Stimulated activated CD4-positive, alpha-beta T cell treated with anti-CD3 and anti-CD28 coated beads, Interleukin-15, amount 100 ng/mL, for 1 hour (primary cell): ENCODE measurements around the gene MGLL.

Experiments
- DNase-seq, 2 donors: peaks; one replicate each; pipeline ENCODE4 v3.0.0-alpha.2; 2020; ENCODE audit warnings: low read depth in 1 of 2, low spot score in 1 of 2

MGLL gene

DNA sequence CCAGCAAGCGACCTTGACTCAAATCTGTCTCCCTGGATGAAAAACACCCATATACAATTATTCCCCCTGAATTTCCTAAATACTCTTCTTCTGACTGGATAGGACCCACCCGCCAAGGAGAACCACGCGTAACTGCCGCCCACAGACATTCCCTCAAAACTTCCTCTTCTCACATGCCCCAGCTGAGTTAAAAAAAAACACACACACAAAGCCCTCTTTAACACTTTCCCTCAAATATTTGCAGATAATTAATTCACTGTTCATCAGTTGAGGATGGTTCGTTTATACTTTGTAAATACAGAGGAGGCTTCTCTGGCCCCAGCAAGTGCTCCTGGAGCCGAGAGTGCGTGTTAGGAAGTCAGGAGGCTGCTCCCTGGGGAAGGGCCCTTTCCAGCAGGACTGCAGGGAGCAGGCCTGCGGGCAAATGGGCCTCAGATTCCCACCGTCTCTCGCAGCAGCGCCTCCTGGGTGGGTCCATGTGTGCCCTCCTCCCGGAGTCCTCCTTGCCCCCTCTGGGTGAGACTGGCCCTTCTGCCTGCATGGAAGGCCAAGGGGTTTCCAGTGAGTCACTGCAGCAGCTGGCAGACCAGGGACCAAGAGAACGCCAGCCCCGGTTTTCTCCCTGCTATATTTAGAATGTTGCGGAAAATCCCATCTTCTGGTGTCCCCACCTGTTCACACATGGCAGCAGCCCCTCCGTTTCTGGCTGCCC, 46.8 kb downstream of the MGLL start:
- no peak for DNase-seq

DNA sequence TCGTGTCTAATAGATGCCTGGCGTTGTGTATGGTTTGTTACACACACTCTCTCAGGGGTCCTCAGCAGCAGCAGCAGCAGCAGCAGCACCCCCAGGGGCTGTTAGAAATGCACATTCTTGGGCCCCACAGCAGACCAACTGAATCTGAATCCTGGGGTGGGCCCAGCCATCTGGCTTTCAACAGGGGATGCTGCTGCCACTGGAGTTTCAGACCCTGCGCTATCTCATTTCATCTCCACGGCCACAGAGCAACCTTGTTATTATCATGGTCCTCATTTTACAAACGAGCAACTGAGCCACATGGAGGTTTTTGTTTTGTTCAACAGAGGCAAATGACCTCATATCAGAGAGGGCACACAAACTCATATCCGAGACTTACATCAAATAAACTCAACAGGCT, 47.7 kb downstream of the MGLL start:
- DNase-seq: no peak

DNA sequence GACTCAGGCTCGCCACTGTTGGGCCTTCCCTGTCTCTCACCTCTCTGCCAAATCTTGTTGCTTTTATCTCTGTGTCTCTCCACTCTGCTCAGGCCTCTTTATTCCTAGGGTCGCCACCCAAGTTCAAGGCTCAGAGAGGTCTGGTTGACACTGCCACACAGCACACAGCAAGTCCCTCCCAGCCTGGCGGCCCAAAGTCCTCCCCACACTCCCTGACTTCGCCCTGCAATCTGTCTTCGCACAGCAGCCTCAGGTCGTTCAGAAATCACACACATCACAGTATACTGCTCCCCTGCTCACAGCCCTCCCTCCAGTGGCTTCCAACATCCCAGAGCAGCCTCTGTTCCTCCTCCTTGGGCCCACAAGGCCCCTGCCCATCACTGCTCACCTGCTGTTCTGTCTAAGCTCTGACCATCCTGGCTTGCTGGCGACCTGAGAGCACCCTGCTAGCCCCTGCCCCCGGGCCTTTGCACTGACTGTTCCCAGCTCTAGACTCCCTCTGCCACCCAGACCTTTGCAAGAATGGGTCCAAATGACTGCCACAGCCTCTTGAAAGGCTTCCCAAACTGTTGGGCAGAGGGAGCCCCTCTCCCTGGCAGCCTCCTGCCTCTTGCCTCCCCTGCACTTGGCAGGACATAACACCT, 48.4 kb downstream of the MGLL start:
- DNase-seq: no peak

DNA sequence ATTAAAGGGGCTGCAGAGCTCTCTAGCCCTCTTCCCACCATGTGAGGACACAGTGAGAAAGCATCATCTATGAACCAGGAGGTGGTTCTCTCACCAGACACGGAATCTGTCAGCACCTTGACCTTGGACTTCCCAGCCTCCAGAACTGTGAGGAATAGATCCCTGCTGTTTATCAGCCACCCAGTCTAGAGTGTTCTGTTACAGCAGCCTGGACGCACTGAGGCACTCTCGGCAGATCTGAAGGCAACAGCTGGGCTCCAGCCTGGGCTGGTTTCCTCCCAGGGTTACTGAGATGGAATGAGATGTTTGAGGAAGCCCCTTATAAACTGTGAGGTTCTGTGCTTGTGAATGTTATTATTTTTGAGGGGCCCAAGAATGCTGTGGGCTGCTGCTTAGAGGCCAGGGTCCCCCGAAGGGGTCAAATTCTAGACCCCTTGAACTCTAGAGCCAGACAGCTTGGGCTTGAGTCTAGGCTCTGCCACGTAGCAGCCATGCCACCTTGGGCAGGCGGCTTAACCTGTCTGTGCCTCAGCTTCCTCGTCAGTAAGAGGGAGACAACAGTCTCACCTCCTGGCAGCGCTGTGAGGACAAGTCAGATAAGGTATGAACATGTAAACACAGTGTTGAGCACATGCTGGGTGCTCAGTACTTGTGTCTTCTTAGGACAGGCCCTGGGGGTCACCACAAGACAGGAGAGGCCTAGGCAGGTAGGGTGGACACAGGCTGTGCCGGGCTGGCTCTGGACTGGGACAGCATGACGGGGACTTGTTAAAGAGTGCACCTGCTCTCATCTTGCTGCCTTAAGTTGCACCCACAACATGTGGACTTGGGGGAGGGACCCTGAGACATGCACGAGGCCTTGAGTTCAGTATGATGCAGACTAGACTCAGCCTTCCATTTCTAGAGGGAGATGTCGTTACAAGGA, 49.2 kb downstream of the MGLL start:
- no peak for DNase-seq

DNA sequence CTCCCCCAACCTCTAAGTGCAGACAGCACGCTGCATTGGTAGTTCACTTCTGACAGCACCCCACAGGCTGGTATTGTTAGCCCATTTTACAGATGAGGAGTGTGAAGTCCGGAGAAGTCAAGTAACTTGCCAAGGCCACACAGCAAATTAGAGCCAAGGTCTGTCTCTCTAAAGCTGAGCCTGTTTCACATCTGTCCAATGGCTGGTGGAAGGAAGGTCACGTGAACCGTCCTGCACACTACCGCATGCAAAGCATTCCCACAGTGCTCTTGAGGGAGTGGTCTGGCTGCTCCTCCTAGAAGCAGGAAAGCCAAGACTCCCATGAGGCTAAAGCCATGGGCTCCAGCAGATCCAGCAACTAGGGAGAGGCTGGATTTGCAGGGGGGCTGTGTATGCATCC, 50.0 kb downstream of the MGLL start:
- DNase-seq: no peak

DNA sequence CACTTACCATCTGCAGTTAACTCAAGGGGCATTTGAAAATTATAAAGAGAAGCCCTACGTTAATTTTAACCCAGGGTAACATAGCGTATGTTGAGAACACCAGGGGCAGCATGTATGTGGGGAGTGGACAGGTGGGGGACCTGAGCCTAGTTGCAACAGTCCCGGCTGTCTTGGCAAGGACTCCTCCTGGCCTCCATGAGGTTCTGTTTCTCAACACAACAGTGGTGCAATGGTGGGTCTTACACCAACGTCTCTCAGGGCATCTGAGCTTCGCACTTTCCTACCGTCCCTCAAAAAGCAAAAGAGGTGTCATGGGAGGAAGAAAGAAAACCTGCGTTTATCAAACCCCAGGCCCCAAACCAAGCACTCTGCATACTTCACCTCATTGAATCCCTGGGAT, 50.6 kb downstream of the MGLL start:
- no peak for DNase-seq

DNA sequence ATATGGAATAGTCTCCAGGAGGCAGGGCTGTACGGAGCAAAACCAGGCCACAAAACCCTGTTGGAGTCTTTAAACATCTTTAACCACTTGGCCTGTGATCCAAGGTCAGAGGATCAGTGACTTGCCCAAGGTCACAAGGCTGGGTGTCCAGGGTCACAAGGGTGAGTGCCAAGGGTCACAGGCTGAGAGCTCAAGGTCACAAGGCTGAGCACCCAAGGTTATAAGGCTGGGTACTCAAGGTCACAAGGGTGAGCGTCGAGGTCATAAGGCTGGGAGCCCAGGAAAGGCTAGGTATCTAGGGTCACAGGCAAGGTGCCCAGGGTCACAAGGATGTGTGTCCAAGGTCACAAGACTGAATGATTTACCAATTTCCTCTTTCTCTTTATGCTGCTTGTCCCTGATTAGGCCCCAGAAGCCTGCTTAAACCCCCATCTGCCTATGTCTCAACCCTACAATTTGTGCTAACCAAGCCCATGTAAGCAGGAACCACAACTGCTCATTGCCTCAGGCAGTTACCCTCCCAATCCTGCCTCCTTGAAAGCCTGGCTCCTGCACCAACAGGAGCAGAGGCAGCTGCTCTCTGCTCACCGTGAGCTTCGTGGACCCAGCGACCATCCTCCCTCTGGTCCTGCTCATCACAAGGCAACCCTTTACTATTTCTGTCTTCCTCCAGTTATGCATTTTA, 51.5 kb downstream of the MGLL start:
- no peak for DNase-seq

DNA sequence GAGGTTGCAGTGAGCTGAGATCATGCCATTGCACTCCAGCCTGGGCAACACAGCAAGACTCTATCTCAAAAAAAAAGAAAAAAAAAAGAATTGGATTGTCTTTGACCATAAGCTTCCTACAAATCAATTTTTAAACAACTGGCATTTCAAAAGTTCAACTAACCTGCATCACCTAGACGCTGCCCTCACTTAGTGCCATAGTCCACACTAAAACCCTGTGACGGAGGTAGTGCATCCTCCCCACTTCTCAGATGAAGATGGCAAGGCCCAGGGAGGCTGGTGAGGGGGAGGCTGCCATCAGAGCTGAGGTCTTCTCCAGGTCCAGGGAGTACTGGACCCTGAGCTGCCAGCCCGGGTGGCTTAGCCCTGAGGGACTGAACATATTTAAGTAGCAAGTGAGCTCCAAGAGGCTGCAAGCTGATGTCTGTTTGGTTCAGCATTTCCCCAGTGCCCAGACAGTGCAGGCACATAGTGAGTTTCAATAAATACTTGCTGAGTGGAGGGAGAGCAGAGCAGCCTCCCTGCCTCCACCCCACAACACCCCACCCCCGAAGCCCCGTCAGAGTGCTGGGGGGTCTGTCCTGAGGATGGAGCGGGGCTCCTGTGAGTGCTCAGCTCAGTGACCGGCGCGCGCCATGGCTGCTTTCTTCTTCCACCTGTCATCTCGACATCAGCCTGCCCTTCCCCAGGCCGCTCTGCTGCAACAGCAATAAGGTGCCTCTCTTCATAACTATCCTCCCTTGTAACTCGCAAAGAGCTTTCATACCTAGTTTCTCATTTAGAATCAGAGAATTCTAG, 52.8 kb downstream of the MGLL start:
- DNase-seq: no peak

DNA sequence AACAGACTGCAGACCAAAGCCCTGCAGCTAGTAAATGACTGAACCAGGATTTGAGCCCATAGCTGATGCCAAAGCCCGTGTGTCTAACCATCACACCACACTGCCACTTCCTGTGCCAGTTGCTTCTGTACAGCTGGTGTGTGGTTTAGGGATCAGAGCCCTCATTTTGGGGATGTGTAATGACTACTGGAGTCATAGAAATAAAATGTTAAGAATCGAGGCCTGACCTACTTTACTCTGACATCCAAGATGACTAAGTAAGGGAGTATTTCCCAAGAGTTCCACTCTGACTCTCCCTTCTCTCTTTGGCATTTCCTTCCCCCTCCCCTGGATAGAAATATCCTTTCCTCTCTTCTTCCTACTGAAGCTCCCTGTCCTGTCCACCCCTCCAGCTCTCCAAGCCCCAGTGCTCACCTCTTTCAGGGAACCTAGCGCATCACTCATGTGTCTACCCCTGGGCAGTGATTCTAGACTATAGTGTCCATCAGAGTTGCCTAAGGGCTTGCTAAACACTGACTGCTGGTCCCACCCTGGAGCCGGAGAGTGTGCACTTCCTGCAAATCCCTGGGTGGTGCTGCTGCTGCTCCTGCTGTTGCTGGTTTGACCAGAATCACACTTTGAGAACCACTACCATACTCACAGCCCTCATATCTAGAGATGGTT, 53.8 kb downstream of the MGLL start:
- DNase-seq: no peak

DNA sequence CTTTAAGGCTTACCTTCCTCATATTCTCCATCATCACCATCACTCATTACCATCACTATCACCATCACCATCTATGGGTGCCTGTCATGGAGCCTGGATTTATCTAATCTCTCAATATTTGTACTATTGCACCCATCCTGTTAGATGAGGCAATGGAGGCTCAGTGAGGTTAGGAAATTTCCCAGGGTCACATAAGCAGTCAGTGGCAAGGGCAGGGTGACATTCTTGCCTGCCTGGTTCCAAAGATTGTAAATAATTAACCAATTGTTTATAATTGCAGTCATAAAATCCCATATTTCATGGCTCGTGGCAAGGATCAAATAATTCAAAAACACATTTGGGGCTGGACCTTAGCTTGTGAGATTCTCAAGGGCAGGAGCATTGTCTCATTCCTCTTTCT, 55.2 kb downstream of the MGLL start:
- no peak for DNase-seq

DNA sequence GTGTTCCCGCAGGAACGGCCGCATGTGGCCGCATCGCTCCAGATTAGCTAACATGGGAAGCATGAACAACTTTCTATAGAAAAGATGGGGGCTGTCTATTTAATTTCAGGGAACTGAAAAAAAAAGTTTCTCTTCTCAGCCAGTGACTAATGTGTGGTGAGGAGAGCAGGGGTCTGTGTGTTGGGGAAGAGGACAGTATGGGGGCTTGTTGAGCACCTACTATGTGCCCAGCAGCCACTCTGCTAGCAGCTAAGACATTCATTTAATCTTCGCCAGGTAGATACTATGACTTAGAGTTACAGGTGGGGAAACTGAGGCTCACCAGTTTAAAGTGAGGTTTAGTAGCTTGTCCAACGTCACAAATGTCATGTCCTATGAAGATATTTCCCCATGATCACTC, 56.6 kb downstream of the MGLL start:
- no peak for DNase-seq

DNA sequence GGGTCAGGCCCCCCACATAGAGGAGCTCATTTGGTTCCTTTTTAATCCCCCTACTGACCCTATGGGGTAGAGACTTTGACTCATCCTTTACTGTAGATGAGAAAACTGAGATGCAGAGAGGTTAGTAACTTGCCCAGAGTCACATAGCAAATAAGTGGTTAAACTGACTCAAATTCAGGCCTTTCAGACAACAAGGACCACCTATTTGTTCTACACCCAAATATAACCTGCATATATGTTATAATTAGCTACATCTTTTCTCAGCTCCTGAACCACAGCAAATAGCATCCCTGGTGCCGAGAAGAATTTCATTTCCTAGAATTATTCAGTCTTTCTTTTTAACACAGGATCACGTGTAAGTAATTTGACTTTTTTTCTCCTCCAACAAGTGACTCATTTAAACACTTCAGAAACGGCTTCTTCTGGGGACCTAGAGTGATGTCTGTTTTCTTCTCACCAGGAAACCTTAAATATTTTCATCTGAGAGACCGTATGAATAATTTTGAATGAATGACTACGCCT, 57.4 kb downstream of the MGLL start:
- no peak for DNase-seq

DNA sequence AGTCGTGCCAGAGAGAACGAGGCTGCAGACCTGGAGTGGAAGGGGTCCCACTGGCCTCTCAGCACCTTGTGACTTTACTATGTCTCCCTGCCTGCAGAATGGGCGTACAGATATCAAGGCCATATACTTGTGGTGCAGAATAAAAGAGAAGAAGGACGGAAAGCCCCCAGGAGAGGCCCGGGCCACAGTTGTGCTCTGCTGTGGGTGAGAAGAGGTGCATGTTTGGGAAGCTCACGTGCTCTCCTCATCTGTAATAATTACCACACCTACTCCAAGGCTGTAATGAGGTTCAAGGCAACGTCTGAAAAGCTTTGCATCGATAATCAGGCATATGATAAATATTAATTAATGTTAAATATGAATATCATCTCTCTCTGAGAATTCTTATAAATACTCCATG, 58.0 kb downstream of the MGLL start:
- no peak for DNase-seq

DNA sequence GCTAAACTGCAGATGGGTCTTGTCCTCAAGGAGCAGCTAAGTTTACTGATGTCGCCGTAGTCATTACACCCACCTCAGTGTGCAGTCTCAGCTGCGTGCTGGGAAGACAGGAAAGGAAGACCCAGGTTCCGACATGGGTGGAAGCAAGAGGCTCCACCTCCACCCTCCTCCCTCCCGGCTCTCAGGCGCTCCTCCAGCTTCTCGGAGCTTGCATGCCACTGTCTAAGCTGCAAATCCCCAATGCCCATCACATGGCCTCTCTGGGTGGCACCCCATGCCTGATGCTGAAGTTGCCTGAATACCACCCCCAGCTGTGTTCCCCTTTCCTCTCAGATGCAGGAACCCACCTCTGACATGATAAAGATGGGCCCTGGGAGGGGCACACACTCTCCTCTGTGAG, 58.5 kb downstream of the MGLL start:
- no peak for DNase-seq

DNA sequence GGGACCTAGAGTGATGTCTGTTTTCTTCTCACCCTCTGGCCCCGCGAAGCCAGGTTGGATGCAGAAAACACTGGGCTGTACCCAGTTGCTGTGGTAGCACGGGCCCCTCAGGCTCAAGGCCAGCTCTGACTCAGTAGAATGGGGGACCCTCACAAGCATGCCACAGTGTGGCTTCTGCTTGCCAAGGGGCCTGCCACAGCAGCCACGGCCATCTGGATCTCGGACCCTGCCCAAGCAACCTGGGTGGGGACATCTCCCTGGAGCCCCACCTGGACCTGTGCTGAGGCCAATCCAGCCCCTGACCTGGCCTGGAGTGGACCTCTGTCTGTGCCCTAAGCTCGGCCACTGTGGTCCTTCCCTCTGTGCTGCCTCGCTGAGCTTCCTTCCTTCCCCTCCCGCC, 59.0 kb downstream of the MGLL start:
- DNase-seq: no peak

DNA sequence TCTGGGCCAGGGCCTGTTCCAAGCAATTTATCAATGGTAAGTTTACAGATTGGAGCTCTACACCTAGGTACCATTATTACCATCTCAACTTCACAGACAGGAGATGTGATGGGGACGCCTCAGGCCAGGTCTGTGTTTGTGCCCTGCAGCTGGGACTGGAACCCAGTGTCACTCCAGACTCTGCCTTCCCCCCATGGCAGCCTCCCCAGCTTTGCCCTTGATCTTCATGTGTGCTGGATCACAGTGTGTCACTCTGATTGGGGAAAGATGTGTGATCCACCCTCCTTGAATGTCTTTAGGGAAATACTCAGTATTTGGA, 59.6 kb downstream of the MGLL start:
- no peak for DNase-seq

DNA sequence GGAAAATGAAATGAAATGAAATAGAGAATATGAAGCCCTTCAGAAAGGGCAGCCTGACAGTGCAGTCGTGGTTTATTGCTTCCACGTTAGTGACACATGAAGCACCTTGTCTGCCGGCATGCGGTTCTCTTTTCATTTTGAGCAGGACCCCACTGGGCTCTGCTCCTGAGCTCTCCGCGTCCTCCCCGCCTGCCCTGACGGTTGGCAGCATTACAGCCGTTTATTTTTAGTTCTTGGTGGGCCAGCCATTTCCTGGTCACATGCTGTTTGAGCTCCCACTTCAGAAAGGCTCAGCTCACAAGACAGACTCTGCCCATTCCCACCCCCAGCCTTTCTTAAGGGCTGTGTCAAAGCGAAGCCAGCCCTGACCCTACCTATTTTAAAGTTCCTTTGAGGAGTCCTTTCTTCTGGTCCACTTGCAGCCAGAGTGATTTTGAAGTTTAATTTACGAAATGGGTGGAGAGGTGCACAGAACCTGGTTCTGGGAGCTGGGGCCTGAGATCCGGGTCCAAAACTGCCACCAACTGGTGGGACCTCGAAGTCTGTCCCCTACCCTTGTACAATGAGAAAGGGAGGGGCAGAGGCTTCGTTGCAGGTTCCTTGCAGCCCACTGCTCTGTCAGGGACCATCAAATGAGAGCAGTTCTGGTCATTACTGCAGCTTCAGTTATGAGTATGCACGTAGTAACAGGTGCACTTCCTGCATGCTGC, 60.1 kb downstream of the MGLL start:
- DNase-seq: no peak

DNA sequence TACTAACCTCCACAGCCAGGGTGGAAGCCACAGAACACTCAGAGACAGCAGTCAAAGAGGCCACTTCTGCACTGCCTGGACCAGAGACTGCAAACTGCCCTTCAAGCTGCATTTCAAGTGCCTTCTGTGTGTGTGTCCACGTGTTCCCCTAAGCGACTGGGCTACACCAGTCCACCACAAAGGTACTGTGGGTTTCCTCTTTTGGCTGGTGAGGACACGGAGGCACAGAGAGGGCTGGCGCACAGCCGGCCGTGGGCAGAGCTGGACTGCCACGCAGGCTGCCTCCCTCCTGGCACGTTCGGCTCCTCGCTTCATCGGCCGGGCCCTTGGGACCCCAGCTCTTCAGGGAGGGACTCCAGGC, 60.9 kb downstream of the MGLL start:
- no peak for DNase-seq

DNA sequence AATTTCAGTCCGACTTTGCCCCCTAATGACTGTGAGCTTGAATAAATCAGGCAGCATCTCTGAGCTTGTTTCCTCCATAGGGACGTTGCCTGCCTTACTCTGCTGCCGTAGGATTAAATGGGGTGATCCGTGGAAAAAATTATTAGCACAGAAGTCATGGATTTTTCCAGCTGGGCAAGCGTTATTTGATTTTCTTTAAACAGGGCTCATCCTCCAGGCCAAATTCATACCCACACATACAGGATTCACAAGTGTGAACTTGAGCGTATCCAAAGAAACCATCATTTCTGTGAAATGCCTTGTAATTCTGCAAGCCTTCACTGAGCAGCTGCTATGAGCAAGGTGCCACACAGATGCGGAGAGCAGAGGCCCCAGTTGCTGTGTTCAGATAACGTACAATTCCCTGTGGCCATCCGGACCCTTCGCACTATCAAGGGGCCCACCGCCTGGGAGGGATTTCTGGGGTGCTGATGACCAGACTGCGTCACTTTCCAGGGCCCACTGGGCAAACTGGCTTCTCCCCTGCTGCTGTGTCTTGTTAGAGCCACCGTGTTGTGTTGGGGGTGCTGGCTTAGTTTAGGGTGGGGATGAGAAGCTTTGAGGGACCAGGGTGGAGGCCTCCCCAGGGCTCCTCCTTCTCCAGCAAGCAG, 61.4 kb downstream of the MGLL start:
- no peak for DNase-seq
